COLO668 (cell line): ENCODE measurements around the gene SDK1.
"Not testable (repeated sequence)": the region's sequence is repeated elsewhere in the genome, so short reads cannot be mapped to it uniquely, and the experiment has no call there.

Source experiments
- DNase-seq: peaks from one replicate; lab custom pipeline; 2025; ENCODE audit not compliant: unreplicated experiment; lab: John Stamatoyannopoulos, UW

The SDK1 gene

GRCh38 chr7:3575753-3576531 lies 274.9 kb downstream of the SDK1 start:
- peak; percentile 48 for DNase-seq

GRCh38 chr7:3578399-3578798 lies 277.3 kb downstream of the SDK1 start:
- DNase-seq = no peak

GRCh38 chr7:3579638-3580219 lies 278.7 kb downstream of the SDK1 start:
- no peak for DNase-seq

- not testable (repeated sequence) for DNase-seq
Measured at GRCh38 chr7:3582145-3582544, 281.1 kb downstream of the SDK1 start.

GRCh38 chr7:3585826-3586225 lies 284.8 kb downstream of the SDK1 start:
- no peak for DNase-seq

GRCh38 chr7:3588341-3588740 lies 287.3 kb downstream of the SDK1 start:
- peak; percentile 67 for DNase-seq

GRCh38 chr7:3589752-3590151 lies 288.7 kb downstream of the SDK1 start:
- DNase-seq = no peak

GRCh38 chr7:3591219-3591618 lies 290.2 kb downstream of the SDK1 start:
- no peak for DNase-seq

- no peak for DNase-seq
Measured at GRCh38 chr7:3591944-3592343, 290.9 kb downstream of the SDK1 start.

- DNase-seq = peak; percentile 76
Measured at GRCh38 chr7:3592401-3593134, 291.5 kb downstream of the SDK1 start.

GRCh38 chr7:3594901-3595300 lies 293.8 kb downstream of the SDK1 start:
- no peak for DNase-seq

- DNase-seq = no peak
Measured at GRCh38 chr7:3598854-3599253, 297.8 kb downstream of the SDK1 start.

- no peak for DNase-seq
Measured at GRCh38 chr7:3605222-3605621, 304.2 kb downstream of the SDK1 start.

GRCh38 chr7:3606436-3606835 lies 305.4 kb downstream of the SDK1 start:
- no peak for DNase-seq

GRCh38 chr7:3607847-3608246 lies 306.8 kb downstream of the SDK1 start:
- no peak for DNase-seq

GRCh38 chr7:3616306-3616705 lies 315.3 kb downstream of the SDK1 start:
- DNase-seq = peak; percentile 64

GRCh38 chr7:3630081-3630480 lies 329.0 kb downstream of the SDK1 start:
- no peak for DNase-seq

GRCh38 chr7:3634396-3634795 lies 333.3 kb downstream of the SDK1 start:
- no peak for DNase-seq

- DNase-seq = no peak
Measured at GRCh38 chr7:3636131-3636860, 335.2 kb downstream of the SDK1 start.

- no peak for DNase-seq
Measured at GRCh38 chr7:3639253-3639652, 338.2 kb downstream of the SDK1 start.

GRCh38 chr7:3641582-3641981 lies 340.5 kb downstream of the SDK1 start:
- DNase-seq = no peak
